Right lobe of liver (tissue), 6 donors: ENCODE measurements around the gene CHIA. TPM values are rescaled to one million over a fixed set of nuclear protein-coding genes. Genes with fewer than 3 reads are reported as not detected.

Experiments
- ATAC-seq, 4 donors: fragments of 200-7000 bp; cut with Tn5 transposase; one replicate each; pipeline ENCODE4 v1.9.1; 2020; ENCODE audit warnings: mild to moderate bottlenecking in 4 of 4, moderate library complexity in 4 of 4
- DNase-seq, 3 donors: peaks; one replicate each; pipeline ENCODE4 v3.0.0-alpha.2; 2020
- H3K27ac ChIP-seq, 3 donors: fragments of 200-600 bp; one replicate each; pipeline ENCODE4 v1.8.0; 2022
- H3K27me3 ChIP-seq, 2 donors: fragments of 200-600 bp; one replicate each; pipeline ENCODE4 v1.8.0; 2022
- H3K36me3 ChIP-seq, 4 donors: fragments of 200-600 bp; sonication (generic) in 1 of 4; one replicate each; pipeline versions ENCODE4 v1.5.1 to v1.8.0; 2017 to 2022; ENCODE audit warnings: control low read depth in 1 of 4
- H3K4me1 ChIP-seq, 4 donors: fragments of 200-600 bp; sonication (generic) in 1 of 4; one replicate each; pipeline versions ENCODE4 v1.5.1 to v1.8.0; 2017 to 2022; ENCODE audit warnings: control low read depth in 1 of 4
- H3K4me3 ChIP-seq, 3 donors: fragments of 200-600 bp; one replicate each; pipeline ENCODE4 v1.8.0; 2022
- H3K9me3 ChIP-seq, 4 donors: fragments of 200-600 bp; sonication (generic) in 1 of 4; one replicate each; pipeline versions ENCODE4 v1.5.1 to v1.8.0; 2017 to 2022; ENCODE audit warnings: control low read depth in 1 of 4
- CTCF ChIP-seq, 4 donors: fragments of 200-600 bp in 3 of 4; fragments of 450-650 bp in 1 of 4; IDR thresholded peaks; one replicate each; pipeline versions ENCODE4 v1.5.1 to v1.8.0; 2016 to 2022; ENCODE audit warnings: antibody characterized with exemption in 4 of 4, mild to moderate bottlenecking in 2 of 4
- POLR2A ChIP-seq: fragments of 450-650 bp; IDR thresholded peaks from one replicate; pipeline ENCODE4 v1.6.1; 2017; ENCODE audit warnings: antibody characterized with exemption, mild to moderate bottlenecking
- WGBS: methylation state at CpG from one replicate; pipeline ENCODE4 v1.1.6; 2018; ENCODE audit warnings: low coverage, low lambda C conversion rate; ENCODE audit not compliant: insufficient coverage; ENCODE audit errors: missing lambda C conversion rate; 5-methylcytosine and 5-hydroxymethylcytosine counted together
- intact Hi-C, 2 donors: fragments of 100-400 bp; cut with DNase I; formaldehyde crosslinking; loops; one replicate each; pipeline versions ENCODE4 v1.11.2 to v1.14.1; 2022
- total RNA-seq, 6 experiments: library from RNA; depleted of rRNA in 2 of 6; stranded (reverse); fragments of >200 nt in 2 of 6; fragmentation: NEBNext Ultra II Directional in 3 of 6; extraction: Animal tissue kit (Norgen Biotek cat#: 25700) in 3 of 6; gene quantifications; one replicate each; pipeline versions ENCODE4 v1.1.0 to v1.2.4, GENCODE V29; 2016 to 2023
- donor health status: DM: no; HTN: yes; CAD: no.
- donor health status: DM: no; HTN: no; CAD: no.
- donor health status: DM: no; HTN: no; CAD: no.
- donor health status: DM: no; HTN: yes; CAD: no.
- donor health status: DM: no; HTN: yes; CAD: no.

The CHIA gene
- total RNA-seq, 6 experiments from 2014 or later: not detected

- Histone ChIP-seq H3K9me3 (no peaks in the 10 kb centered on the region), H3K4me1 (no peaks in the 10 kb centered on the region), H3K27ac (no peak overlapping the region), H3K27me3 (no peaks in the 10 kb centered on the region), H3K36me3 (no peaks in the 10 kb centered on the region), H3K4me3 (no peak overlapping the region)
- DNase-seq (no peak), ATAC-seq (no peak)
- intact Hi-C loops: no loop called here
- 0% methylated on average over 1 of the region's 1 CpG for WGBS
- no peak for TF ChIP-seq CTCF (IDR thresholded peaks at IDR 0.05)
These were observed 3.7 kb upstream of the CHIA start for GRCh38 chr1:111286912-111287311.

DNA sequence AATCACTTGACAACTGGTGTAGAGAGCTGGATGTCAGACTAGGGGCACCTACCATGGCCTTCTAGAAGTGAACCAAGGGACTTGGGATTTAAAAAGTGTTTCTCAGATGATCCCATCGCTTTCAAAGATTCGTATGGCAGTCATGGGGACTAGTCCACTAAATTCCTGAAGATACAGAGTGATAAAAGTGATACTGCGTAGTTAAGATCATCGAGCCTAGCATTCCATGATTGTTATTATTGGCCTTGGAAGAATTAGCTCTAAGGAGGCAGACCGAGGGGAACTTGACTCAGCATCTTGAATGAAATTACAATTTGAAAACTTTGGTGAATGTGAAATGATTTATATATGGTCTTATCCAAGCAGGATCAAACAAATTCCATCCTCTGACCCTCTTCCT, 1.3 kb upstream of the CHIA start:
- H3K4me3 ChIP-seq: no peak overlapping the region
- intact Hi-C loops: no loop called here
- no peak for DNase-seq
- WGBS: 57% methylated on average over 4 of the region's 5 CpGs
- H3K27ac ChIP-seq: no peak overlapping the region
- H3K36me3 ChIP-seq: no peaks in the 10 kb centered on the region
- no peaks in the 10 kb centered on the region for H3K4me1 ChIP-seq
- no peak for ATAC-seq
- no peaks in the 10 kb centered on the region for H3K9me3 ChIP-seq
- TF ChIP-seq POLR2A (no peak), CTCF (IDR thresholded peaks at IDR 0.05) (no peak)
- no peaks in the 10 kb centered on the region for H3K27me3 ChIP-seq

DNA sequence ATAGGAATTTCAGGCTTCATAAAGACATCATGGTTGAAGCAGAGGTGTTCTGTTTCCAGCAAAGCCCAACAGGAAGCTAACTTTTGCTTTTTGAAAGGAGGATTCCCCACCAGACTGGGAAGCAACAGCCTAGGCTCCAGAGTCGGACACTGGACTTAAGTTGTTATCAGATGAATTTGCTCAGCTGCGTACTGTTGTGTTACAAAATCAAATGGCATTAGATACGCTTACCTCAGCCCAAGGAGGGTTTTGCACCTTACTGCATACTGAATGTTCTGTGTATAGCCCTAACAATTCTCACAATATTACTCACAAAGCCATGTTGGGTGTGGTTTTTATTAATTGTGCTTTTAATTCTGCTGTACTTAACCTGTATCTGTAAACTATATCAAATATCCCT, 547 bp upstream of the CHIA start:
- peak in 3 of 4 donors; percentile 21 to 44 (median 26) for ATAC-seq
- 31% methylated on average over 3 of the region's 3 CpGs for WGBS

GRCh38 chr1:111294390-111294789, 3.7 kb downstream of the CHIA start:
- Histone ChIP-seq H3K9me3 (no peaks in the 10 kb centered on the region), H3K27me3 (no peaks in the 10 kb centered on the region), H3K4me1 (no peaks in the 10 kb centered on the region), H3K36me3 (no peaks in the 10 kb centered on the region), H3K4me3 (no peak overlapping the region), H3K27ac (no peak overlapping the region)
- intact Hi-C loops: no loop called here
- TF ChIP-seq POLR2A: no peak
- TF ChIP-seq CTCF (IDR thresholded peaks at IDR 0.05): no peak
- DNase-seq (no peak), ATAC-seq (no peak)

More for the DNA sequence above, 547 bp upstream of the CHIA start:
- intact Hi-C loops: no loop called here
- Histone ChIP-seq H3K27me3 (no peaks in the 10 kb centered on the region), H3K4me1 (no peaks in the 10 kb centered on the region), H3K9me3 (no peaks in the 10 kb centered on the region), H3K36me3 (no peaks in the 10 kb centered on the region), H3K4me3 (no peak overlapping the region), H3K27ac (no peak overlapping the region)
- no peak for DNase-seq
- TF ChIP-seq CTCF (IDR thresholded peaks at IDR 0.05) (no peak), POLR2A (no peak)

DNA sequence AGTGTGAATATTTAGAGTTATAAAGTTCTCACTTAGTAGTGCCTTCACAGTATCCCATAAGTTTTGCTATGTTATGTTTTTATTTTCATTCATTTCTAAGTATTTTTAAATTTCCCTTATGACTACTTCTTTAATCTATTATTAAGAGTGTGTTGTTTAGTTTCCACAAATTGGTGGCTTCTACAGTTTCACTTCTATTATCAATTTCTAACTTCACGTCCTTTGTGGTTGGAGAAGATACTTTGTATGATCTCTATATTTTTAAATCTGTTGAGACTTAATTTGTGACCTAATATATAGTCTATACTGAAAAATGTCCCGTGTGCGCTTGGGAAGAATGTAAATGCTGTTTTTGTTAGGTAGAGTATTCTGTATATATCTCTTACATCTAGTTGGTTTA, 11.7 kb downstream of the CHIA start:
- intact Hi-C loops: no loop called here
- Histone ChIP-seq H3K27me3 (no peaks in the 10 kb centered on the region), H3K36me3 (no peaks in the 10 kb centered on the region), H3K4me1 (no peaks in the 10 kb centered on the region), H3K4me3 (no peak overlapping the region), H3K9me3 (no peaks in the 10 kb centered on the region), H3K27ac (no peak overlapping the region)
- no peak for TF ChIP-seq POLR2A
- WGBS: 53% methylated on average over 3 of the region's 3 CpGs
- ATAC-seq (no peak), DNase-seq (no peak)
